SK-N-DZ (cell line): Measurements from ENCODE around the gene FAM20C.

Source experiments
- DNase-seq: peaks from one replicate; pipeline ENCODE4 v3.0.0-alpha.2; 2015; ENCODE audit warnings: low spot score

The FAM20C gene

GRCh38 chr7:158771-159170, 33.6 kb upstream of the FAM20C start:
- DNase-seq = no peak

GRCh38 chr7:159370-160270, 32.8 kb upstream of the FAM20C start:
- DNase-seq = no peak

- no peak for DNase-seq
Observed at GRCh38 chr7:160958-161725, 31.2 kb upstream of the FAM20C start.

- no peak for DNase-seq
Observed at GRCh38 chr7:162632-163297, 29.6 kb upstream of the FAM20C start.

- DNase-seq = no peak
Observed at GRCh38 chr7:163298-163695, 29.1 kb upstream of the FAM20C start.

- DNase-seq = no peak
Observed at GRCh38 chr7:163971-164881, 28.1 kb upstream of the FAM20C start.

GRCh38 chr7:164882-165660, 27.3 kb upstream of the FAM20C start:
- no peak for DNase-seq

- peak; percentile 41 for DNase-seq
Observed at GRCh38 chr7:165661-166337, 26.6 kb upstream of the FAM20C start.

- no peak for DNase-seq
Observed at GRCh38 chr7:166338-167060, 25.9 kb upstream of the FAM20C start.

- DNase-seq = no peak
Observed at GRCh38 chr7:167090-167855, 25.1 kb upstream of the FAM20C start.

- DNase-seq = no peak
Observed at GRCh38 chr7:167976-168791, 24.2 kb upstream of the FAM20C start.

- DNase-seq = no peak
Observed at GRCh38 chr7:169276-170172, 22.8 kb upstream of the FAM20C start.

- DNase-seq = no peak
Observed at GRCh38 chr7:170551-171363, 21.6 kb upstream of the FAM20C start.

- DNase-seq = no peak
Observed at GRCh38 chr7:171364-171904, 20.9 kb upstream of the FAM20C start.

- no peak for DNase-seq
Observed at GRCh38 chr7:171912-172515, 20.4 kb upstream of the FAM20C start.
